GM20000 (cell line): ENCODE measurements around the gene KDF1.

Experiments used
- DNase-seq: peaks from one replicate; pipeline ENCODE4 v3.0.0; 2012; ENCODE audit warnings: low spot score
- TF ChIP-seq, protein P1 (sequence below): IDR thresholded peaks from 2 replicates; pipeline ENCODE4 v1.5.1; 2012; ENCODE audit warnings: mild to moderate bottlenecking, control low read depth; ENCODE audit errors: extremely low read depth, missing control alignments

Gene KDF1

DNA sequence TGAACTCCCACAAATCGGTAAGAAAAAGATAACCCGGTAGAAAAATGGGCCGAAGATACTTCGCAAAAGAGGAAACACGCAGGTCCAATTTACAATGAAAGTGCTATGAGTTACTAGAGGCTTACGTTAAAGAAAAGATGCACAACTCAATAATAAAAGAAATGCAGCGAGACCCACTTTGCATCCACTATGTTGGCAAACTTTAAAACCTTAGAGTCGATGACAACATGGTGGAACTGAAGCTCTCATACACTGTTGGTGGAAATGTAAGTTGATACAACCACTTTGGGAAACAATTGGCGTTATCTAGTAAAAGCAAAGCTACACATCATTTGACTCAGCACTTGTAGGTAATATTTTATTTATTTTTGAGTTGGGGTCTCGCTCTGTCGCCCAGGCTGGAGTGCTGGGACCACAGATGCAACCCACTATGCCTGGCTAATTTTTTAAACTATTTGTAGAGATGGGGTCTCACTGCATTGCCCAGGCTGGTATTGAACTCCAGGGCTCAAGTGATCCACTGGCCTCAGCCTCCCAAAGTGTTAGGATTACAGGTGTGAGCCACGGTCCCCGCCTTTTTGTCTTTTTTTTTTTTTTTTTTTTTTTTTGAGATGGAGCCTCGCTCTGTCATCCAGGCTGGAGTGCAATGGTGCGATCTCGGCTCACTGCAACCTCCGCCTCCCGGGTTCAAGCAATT lies 59.3 kb downstream of the KDF1 start:
- TF ChIP-seq, protein P1, sequence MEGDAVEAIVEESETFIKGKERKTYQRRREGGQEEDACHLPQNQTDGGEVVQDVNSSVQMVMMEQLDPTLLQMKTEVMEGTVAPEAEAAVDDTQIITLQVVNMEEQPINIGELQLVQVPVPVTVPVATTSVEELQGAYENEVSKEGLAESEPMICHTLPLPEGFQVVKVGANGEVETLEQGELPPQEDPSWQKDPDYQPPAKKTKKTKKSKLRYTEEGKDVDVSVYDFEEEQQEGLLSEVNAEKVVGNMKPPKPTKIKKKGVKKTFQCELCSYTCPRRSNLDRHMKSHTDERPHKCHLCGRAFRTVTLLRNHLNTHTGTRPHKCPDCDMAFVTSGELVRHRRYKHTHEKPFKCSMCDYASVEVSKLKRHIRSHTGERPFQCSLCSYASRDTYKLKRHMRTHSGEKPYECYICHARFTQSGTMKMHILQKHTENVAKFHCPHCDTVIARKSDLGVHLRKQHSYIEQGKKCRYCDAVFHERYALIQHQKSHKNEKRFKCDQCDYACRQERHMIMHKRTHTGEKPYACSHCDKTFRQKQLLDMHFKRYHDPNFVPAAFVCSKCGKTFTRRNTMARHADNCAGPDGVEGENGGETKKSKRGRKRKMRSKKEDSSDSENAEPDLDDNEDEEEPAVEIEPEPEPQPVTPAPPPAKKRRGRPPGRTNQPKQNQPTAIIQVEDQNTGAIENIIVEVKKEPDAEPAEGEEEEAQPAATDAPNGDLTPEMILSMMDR, result no peak
- DNase-seq, result no peak

DNA sequence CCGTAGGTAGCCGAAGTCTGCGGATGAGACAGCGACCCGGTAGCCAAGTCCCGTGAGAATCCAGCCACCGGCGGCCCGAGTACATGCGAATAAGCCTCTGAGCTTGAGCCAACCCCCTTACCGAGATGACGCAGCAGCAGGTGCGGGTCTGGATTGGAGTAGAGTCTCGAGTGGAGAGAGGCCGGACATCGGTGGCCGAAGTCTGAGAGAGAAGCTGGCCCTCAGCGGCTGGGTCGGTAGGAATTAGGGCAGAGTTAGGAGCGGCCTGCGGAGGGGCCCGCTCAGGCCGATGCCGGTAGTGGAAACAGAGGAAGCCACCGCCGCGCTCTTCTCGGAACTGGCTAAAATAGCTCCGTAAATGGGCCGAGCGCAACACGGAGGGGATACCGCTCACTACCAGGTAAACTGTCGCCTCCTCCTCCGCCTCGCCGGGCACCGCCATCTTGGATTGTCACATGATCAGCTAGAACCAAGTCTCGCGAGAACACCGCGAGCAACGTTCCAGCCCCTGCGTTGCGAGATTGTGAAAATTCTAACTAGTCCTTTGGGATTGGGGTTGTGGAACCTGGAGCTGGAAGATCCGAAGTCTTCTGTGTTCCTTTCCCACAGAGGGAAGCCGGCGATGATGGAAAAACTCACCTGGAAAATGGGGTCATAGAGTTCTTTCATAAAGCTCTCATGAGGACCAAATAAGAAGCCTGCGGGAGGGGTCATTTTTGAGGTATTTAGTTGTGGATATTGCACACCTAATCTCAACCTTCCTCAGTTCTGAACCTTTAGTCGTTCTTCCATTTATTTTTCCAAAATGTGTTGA lies 60.1 kb downstream of the KDF1 start, which contains the start of gene GPATCH3:
GPATCH3 (minus strand) TSS at position 467 of the 814 bp plus-strand sequence; CDS start at position 442, 25 bp downstream.
- DNase-seq, result peak; percentile 90
- TF ChIP-seq, protein P1, result no peak
